K562 (cell line): ENCODE measurements around the gene RIN3. TPM values are rescaled to one million over a fixed set of nuclear protein-coding genes. Genes with fewer than 3 reads are reported as not detected.

Source experiments
- ATAC-seq: fragments of 200-7000 bp; cut with Tn5 transposase; 3 replicates; pipeline ENCODE4 v1.9.1; 2020; ENCODE audit warnings: moderate library complexity
- BruUV-seq: library from RNA; stranded (reverse); fragments of 400-500 nt; replicated peaks from 2 replicates; lab custom pipeline; 2021; lab: Mats Ljungman, UMichigan
- CTCF ChIA-PET: fragments of 300-600 bp; formaldehyde crosslinking; extraction: SDS; loops from one replicate; lab custom pipeline; 2021; ENCODE audit warnings: low intra/inter-chr PET ratio; lab: Yijun Ruan, JAX
- POLR2A ChIA-PET: fragments of 300-600, 350-650 bp; sonication (Branson Sonifier 250); formaldehyde crosslinking; extraction: SDS; loops from one replicate; lab custom pipeline; 2021; ENCODE audit warnings: antibody characterized with exemption, inconsistent platforms; lab: Yijun Ruan, JAX
- DNase-seq, 4 experiments: peaks; one replicate each; pipeline versions ENCODE4 v3.0.0 to v3.0.0-alpha.2; 2011 to 2018; ENCODE audit warnings: low spot score in 3 of 4, mixed read lengths in 3 of 4; ENCODE audit errors: extremely low read depth in 1 of 4
- FAIRE-seq: peaks from 2 replicates; lab custom pipeline; 2011; peaks lifted over from hg19 to GRCh38; lab: Jason Lieb, UNC
- H2AFZ ChIP-seq: 2 replicates; pipeline ENCODE4 v1.6.0; 2011; ENCODE audit warnings: low read depth, low read length, control low read depth, inconsistent platforms
- H3K27ac ChIP-seq: fragments of 200-600 bp; 3 replicates; pipeline ENCODE4 v1.8.0; 2011; ENCODE audit warnings: low read depth, mild to moderate bottlenecking, control low read depth, inconsistent platforms, low read length, moderate library complexity, mixed read lengths; ENCODE audit errors: extremely low read depth
- H3K27me3 ChIP-seq, 2 experiments: fragments of 300-600 bp in 1 of 2; 2 replicates in 1 of 2; 3 replicates in 1 of 2; pipeline versions ENCODE4 v1.6.0 to v1.8.0; 2011; ENCODE audit warnings: inconsistent platforms in 2 of 2, low read length in 2 of 2, mild to moderate bottlenecking in 1 of 2, mixed read lengths in 1 of 2, moderate library complexity in 1 of 2; ENCODE audit not compliant: control insufficient read depth in 2 of 2, insufficient read depth in 2 of 2
- H3K36me3 ChIP-seq: fragments of 300-600 bp; 3 replicates; pipeline ENCODE4 v1.8.0; 2011; ENCODE audit warnings: mild to moderate bottlenecking, low read length, inconsistent platforms; ENCODE audit not compliant: control insufficient read depth, insufficient read depth
- H3K4me1 ChIP-seq, 2 experiments: fragments of 200-600 bp in 1 of 2; replicated peaks in 1 of 2; 2 replicates in 1 of 2; 3 replicates in 1 of 2; pipeline versions ENCODE4 v1.5.1 to v1.8.0; 2011; ENCODE audit warnings: inconsistent platforms in 2 of 2, low read length in 2 of 2, mild to moderate bottlenecking in 1 of 2, mixed read lengths in 1 of 2, moderate library complexity in 1 of 2; ENCODE audit not compliant: control insufficient read depth in 2 of 2, insufficient read depth in 2 of 2
- H3K4me2 ChIP-seq: 2 replicates; pipeline ENCODE4 v1.6.1; 2011; ENCODE audit warnings: low read length, control low read depth, inconsistent platforms, mixed read lengths; ENCODE audit not compliant: insufficient read depth
- H3K4me3 ChIP-seq: fragments of 200-600 bp; sonication (generic), shearing (Covaris generic); 2 replicates; pipeline ENCODE4 v1.5.1; 2016; ENCODE audit warnings: control low read depth, inconsistent platforms
- H3K79me2 ChIP-seq: fragments of 200-600 bp; 3 replicates; pipeline ENCODE4 v1.8.0; 2011; ENCODE audit warnings: low read length, inconsistent platforms; ENCODE audit not compliant: control insufficient read depth, insufficient read depth
- H3K9ac ChIP-seq, 2 experiments: 2 replicates each; pipeline versions ENCODE4 v1.6.0 to v1.6.1; 2011; ENCODE audit warnings: low read depth in 2 of 2, low read length in 2 of 2, control low read depth in 1 of 2, inconsistent platforms in 1 of 2, mild to moderate bottlenecking in 1 of 2, mixed read lengths in 1 of 2; ENCODE audit not compliant: insufficient read depth in 1 of 2
- H3K9me1 ChIP-seq: one replicate; pipeline ENCODE4 v1.6.0; 2011; ENCODE audit warnings: inconsistent platforms, mild to moderate bottlenecking, low read length, moderate library complexity; ENCODE audit not compliant: control insufficient read depth, insufficient read depth
- H3K9me3 ChIP-seq: replicated peaks from 2 replicates; pipeline ENCODE4 v1.5.1; 2011; ENCODE audit warnings: low read depth, low read length, inconsistent platforms; ENCODE audit not compliant: control insufficient read depth, insufficient read depth
- H4K20me1 ChIP-seq: replicated peaks from 2 replicates; pipeline ENCODE4 v1.6.1; 2011; ENCODE audit warnings: low read length, inconsistent platforms, mixed read lengths; ENCODE audit not compliant: control insufficient read depth, insufficient read depth
- CBX3 ChIP-seq, 2 experiments: IDR thresholded peaks; 1 replicate in 1 of 2; 2 replicates in 1 of 2; pipeline ENCODE4 v1.6.1; 2012; ENCODE audit warnings: inconsistent platforms in 2 of 2, low read length in 2 of 2, borderline replicate concordance in 1 of 2, control low read depth in 1 of 2
- KLF10 ChIP-seq: fragments of 250-450 bp; sonication (Bioruptor Pico); IDR thresholded peaks from 2 replicates; pipeline ENCODE4 v1.6.1; 2021; ENCODE audit warnings: matching md5 sums
- MXD1 ChIP-seq: fragments of 250-450 bp; sonication (Bioruptor Pico); IDR thresholded peaks from 2 replicates; pipeline ENCODE4 v1.8.0; 2021; ENCODE audit warnings: borderline replicate concordance, mild to moderate bottlenecking, moderate library complexity; ENCODE audit not compliant: poor library complexity, severe bottlenecking
- POLR2G ChIP-seq: fragments of 200-400 bp; formaldehyde crosslinking; IDR thresholded peaks from 2 replicates; pipeline ENCODE4 v1.6.1; 2017; ENCODE audit warnings: low read depth, mild to moderate bottlenecking, antibody characterized with exemption, low read length, moderate library complexity
- PTBP1 ChIP-seq: fragments of 200-400 bp; formaldehyde crosslinking; IDR thresholded peaks from 2 replicates; pipeline ENCODE4 v1.6.1; 2017; ENCODE audit warnings: low read depth, low read length
- PTRF ChIP-seq: fragments of 450-650 bp; IDR thresholded peaks from 2 replicates; pipeline ENCODE4 v1.6.1; 2016; ENCODE audit warnings: mild to moderate bottlenecking, missing genetic modification characterization, missing compliant biosample characterization
- RBM14 ChIP-seq: fragments of 200-400 bp; formaldehyde crosslinking; IDR thresholded peaks from 2 replicates; pipeline ENCODE4 v1.6.1; 2018; ENCODE audit warnings: low read depth, mild to moderate bottlenecking, low read length, moderate library complexity, borderline replicate concordance; ENCODE audit not compliant: insufficient read depth
- SMARCE1 ChIP-seq: fragments of 450-650 bp; IDR thresholded peaks from 2 replicates; pipeline ENCODE4 v1.7.1; 2016; ENCODE audit warnings: mild to moderate bottlenecking
- TEAD4 ChIP-seq, 2 experiments: sonication (generic) in 1 of 2; formaldehyde crosslinking in 1 of 2; IDR thresholded peaks; 2 replicates each; pipeline versions ENCODE4 v1.6.1 to v1.8.0; 2012 to 2022; ENCODE audit warnings: borderline replicate concordance in 1 of 2, inconsistent platforms in 1 of 2, low read length in 1 of 2, mild to moderate bottlenecking in 1 of 2, missing genetic modification reagents in 1 of 2
- ZNF134 ChIP-seq: fragments of 250-450 bp; sonication (Bioruptor Pico); conservative IDR thresholded peaks from 2 replicates; pipeline ENCODE4 v1.4.0; 2020
- ZNF263 ChIP-seq: sonication (generic); formaldehyde crosslinking; IDR thresholded peaks from 2 replicates; pipeline ENCODE4 v1.8.0; 2022; ENCODE audit warnings: mild to moderate bottlenecking, missing genetic modification reagents, borderline replicate concordance
- WGBS: fragments of 100-300 bp; shearing (Covaris generic); methylation state at CpG from one replicate; pipeline ENCODE4 v1.1.6; 2016; ENCODE audit warnings: low coverage, mixed read lengths; ENCODE audit not compliant: insufficient coverage; ENCODE audit errors: missing lambda C conversion rate; 5-methylcytosine and 5-hydroxymethylcytosine counted together
- in situ Hi-C: fragments of 300-500 bp; cut with MboI; formaldehyde crosslinking; loops from 4 replicates; pipeline ENCODE4 v1.15.0; 2018; ENCODE audit warnings: inconsistent platforms, mixed read lengths
- intact Hi-C: fragments of 100-400 bp; cut with micrococcal nuclease; formaldehyde crosslinking; loops from 2 replicates; pipeline ENCODE4 v1.14.2; 2022
- polyA plus RNA-seq, 8 experiments: library from polyadenylated mRNA; depleted of rRNA in 4 of 8; stranded (reverse) in 5 of 8; unstranded in 3 of 8; fragments of >200 nt; fragmentation: Nextera tagmentation in 2 of 8; fragmentation: Illumina TruSeq in 1 of 8; extraction: Ambion mirVana in 2 of 8; extraction: Trizol in 1 of 8; gene quantifications; 2 replicates each; pipeline versions ENCODE4 v1.2.1 to v1.2.3, GENCODE V29; 2011 to 2014; ENCODE audit warnings: inconsistent platforms in 1 of 8, missing spikeins in 1 of 8
- total RNA-seq, 7 experiments: library from RNA; depleted of rRNA in 6 of 7; stranded (reverse); fragments of >200 nt in 6 of 7; fragmentation: Illumina TruSeq in 2 of 7; extraction: Trizol in 2 of 7; gene quantifications; 2 replicates each; pipeline versions ENCODE4 v1.2.1 to v1.2.3, GENCODE V29; 2011 to 2021; ENCODE audit warnings: low replicate concordance in 1 of 7
- TF ChIP-seq, protein P1 (sequence below): fragments of 450-650 bp; IDR thresholded peaks from 2 replicates; pipeline ENCODE4 v1.7.0; 2016; ENCODE audit warnings: borderline replicate concordance

Gene RIN3
- total and polyA plus RNA-seq, 9 of the 15 experiments (the other 6 are each of a cell fraction or from before 2014, with no cell fraction given), result 0.01 to 0.49 (median 0.08) TPM; not detected in 5

- H3K4me3 ChIP-seq, result no peak overlapping the region
- BruUV-seq, result no TSS peak
- FAIRE-seq, result no peak
- H3K9me1 ChIP-seq, result no peaks in the 10 kb centered on the region
- TF ChIP-seq SMARCE1, result no peak
- peak; percentile 45; the same call in 1 of the 2 replicates for TF ChIP-seq ZNF134 (CRISPR knock-in tag)
- no peaks in the 10 kb centered on the region for H3K36me3 ChIP-seq
- H3K27ac ChIP-seq, result no peak overlapping the region
- H3K4me2 ChIP-seq, result no peak overlapping the region
- DNase-seq, result no peak
- no peaks in the 10 kb centered on the region for H3K9me3 ChIP-seq
- ChIA-PET POLR2A (interaction anchor here (0.7 kb wide), 1 partner anchor 69 kb away, joined by 3 read pairs; no protein-coding TSS in a partner anchor), CTCF (interaction anchor here (0.6 to 1.0 kb wide), 2 partner anchors 67 to 69 kb away, joined by 3 read pairs; no protein-coding TSS in a partner anchor)
- no peaks in the 10 kb centered on the region; a peak in 1 of 5 replicates for H3K4me1 ChIP-seq
- no peak for ATAC-seq
- WGBS, result 2% methylated on average over 11 of the region's 11 CpGs
- peaks cover 2 to 19% of the 10 kb centered on the region in 2 experiments; a peak in 4 of 5 replicates for H3K27me3 ChIP-seq
- in situ Hi-C loops (no loop called here), intact Hi-C loops (no loop called here)
- H3K9ac ChIP-seq, result no peak overlapping the region
- 0 out of 2 replicates have a peak overlapping the region, but pooled peaks have one; percentile 4 for H2AFZ ChIP-seq
- H3K79me2 ChIP-seq, result no peaks in the 10 kb centered on the region
- H4K20me1 ChIP-seq, result no peaks in the 10 kb centered on the region
Measured at GRCh38 chr14:92717571-92718042, 204.0 kb downstream of the RIN3 start.

DNA sequence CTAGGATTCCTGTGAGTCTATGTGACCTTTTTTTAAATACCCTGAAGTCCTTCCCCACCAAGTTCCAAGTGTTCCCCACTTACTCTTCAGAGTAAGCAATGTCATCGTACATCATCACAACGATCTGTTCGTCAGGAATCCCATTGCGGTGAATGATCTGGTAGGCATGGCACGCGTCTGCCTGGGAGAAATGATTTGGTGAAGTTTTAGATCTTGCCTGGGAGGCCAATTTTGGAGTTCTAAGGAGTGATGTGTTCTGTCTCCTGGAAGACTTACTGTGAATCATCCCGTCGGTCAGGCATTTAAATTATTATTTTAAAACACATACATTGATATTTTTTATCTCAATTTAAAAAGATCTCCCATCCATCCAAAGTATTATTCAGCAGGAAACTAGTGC, 205.1 kb downstream of the RIN3 start:
- BruUV-seq, result no TSS peak
- Histone ChIP-seq H2AFZ (no peak overlapping the region), H4K20me1 (no peaks in the 10 kb centered on the region), H3K27me3 (peaks cover 0 to 17% of the 10 kb centered on the region in 2 experiments; a peak in 2 of 5 replicates), H3K4me3 (no peak overlapping the region), H3K4me1 (no peaks in the 10 kb centered on the region; a peak in 1 of 5 replicates), H3K9ac (no peak overlapping the region), H3K9me3 (no peaks in the 10 kb centered on the region), H3K79me2 (no peaks in the 10 kb centered on the region), H3K9me1 (no peaks in the 10 kb centered on the region), H3K27ac (no peak overlapping the region), H3K36me3 (no peaks in the 10 kb centered on the region), H3K4me2 (no peak overlapping the region)
- ChIA-PET CTCF (no interaction called here), POLR2A (no interaction called here)
- in situ Hi-C loops (no loop called here), intact Hi-C loops (no loop called here)
- no peak for FAIRE-seq
- 22% methylated on average over 6 of the region's 8 CpGs for WGBS
- ATAC-seq, result no peak
- no peak for DNase-seq
- TF ChIP-seq, protein P1, sequence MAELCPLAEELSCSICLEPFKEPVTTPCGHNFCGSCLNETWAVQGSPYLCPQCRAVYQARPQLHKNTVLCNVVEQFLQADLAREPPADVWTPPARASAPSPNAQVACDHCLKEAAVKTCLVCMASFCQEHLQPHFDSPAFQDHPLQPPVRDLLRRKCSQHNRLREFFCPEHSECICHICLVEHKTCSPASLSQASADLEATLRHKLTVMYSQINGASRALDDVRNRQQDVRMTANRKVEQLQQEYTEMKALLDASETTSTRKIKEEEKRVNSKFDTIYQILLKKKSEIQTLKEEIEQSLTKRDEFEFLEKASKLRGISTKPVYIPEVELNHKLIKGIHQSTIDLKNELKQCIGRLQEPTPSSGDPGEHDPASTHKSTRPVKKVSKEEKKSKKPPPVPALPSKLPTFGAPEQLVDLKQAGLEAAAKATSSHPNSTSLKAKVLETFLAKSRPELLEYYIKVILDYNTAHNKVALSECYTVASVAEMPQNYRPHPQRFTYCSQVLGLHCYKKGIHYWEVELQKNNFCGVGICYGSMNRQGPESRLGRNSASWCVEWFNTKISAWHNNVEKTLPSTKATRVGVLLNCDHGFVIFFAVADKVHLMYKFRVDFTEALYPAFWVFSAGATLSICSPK, result no peak
- no peak for TF ChIP-seq POLR2G
- TF ChIP-seq TEAD4 (IDR thresholded peaks at IDR 0.05; ENCODE audit: low read length), result no peak
- no peak for TF ChIP-seq TEAD4 (CRISPR knock-in tag; IDR thresholded peaks at IDR 0.05; ENCODE audit: borderline replicate concordance)
- TF ChIP-seq PTRF (tag), result no peak
- no peak for TF ChIP-seq PTBP1
- no peak for TF ChIP-seq ZNF263
- TF ChIP-seq RBM14, result no peak
- TF ChIP-seq KLF10 (CRISPR knock-in tag), result no peak
- TF ChIP-seq CBX3 (IDR thresholded peaks at IDR 0.05; ENCODE audit: borderline replicate concordance in 1 of 2, low read length in 2 of 2), result no peak
- no peak for TF ChIP-seq MXD1
